ENCODE measurements around the gene FBRS. TPM values are rescaled to one million over a fixed set of nuclear protein-coding genes. Genes with fewer than 3 reads are reported as not detected.

The FBRS gene
- total RNA-seq, 1 donor from 2014 or later, result 65.0 TPM

GRCh38 chr16:30664616-30665109 is 6.4 kb downstream of the FBRS start:
- no peak overlapping the region for H3K27ac ChIP-seq
- peaks cover 86% of the 10 kb centered on the region for H3K36me3 ChIP-seq
- ATAC-seq, result no peak

GRCh38 chr16:30665155-30665829 is 7.1 kb downstream of the FBRS start:
- no peak overlapping the region for H3K4me3 ChIP-seq

More at GRCh38 chr16:30664616-30665109, 6.4 kb downstream of the FBRS start:
- H3K4me3 ChIP-seq, result no peak overlapping the region
- intact Hi-C loops (cut with DNase I), result no loop called here
- no peak for DNase-seq
- no peaks in the 10 kb centered on the region for H3K27me3 ChIP-seq
- no peaks in the 10 kb centered on the region for H3K9me3 ChIP-seq
- no peak for TF ChIP-seq CTCF (IDR thresholded peaks at IDR 0.05)
- H3K4me1 ChIP-seq, result peaks cover 21% of the 10 kb centered on the region

GRCh38 chr16:30665830-30666190 is 7.6 kb downstream of the FBRS start:
- no peak for ATAC-seq
- intact Hi-C loops (cut with DNase I), result no loop called here
- H3K4me3 ChIP-seq, result no peak overlapping the region

More at GRCh38 chr16:30665155-30665829, 7.1 kb downstream of the FBRS start:
- ATAC-seq, result no peak
- DNase-seq, result no peak
- no peaks in the 10 kb centered on the region for H3K9me3 ChIP-seq
- no peak for TF ChIP-seq CTCF (IDR thresholded peaks at IDR 0.05)
- no peaks in the 10 kb centered on the region for H3K27me3 ChIP-seq
- H3K27ac ChIP-seq, result no peak overlapping the region
- H3K4me1 ChIP-seq, result peaks cover 20% of the 10 kb centered on the region
- peaks cover 92% of the 10 kb centered on the region for H3K36me3 ChIP-seq
- intact Hi-C loops (cut with DNase I), result no loop called here

GRCh38 chr16:30666681-30667080 is 8.4 kb downstream of the FBRS start:
- Histone ChIP-seq H3K27me3 (no peaks in the 10 kb centered on the region), H3K4me3 (no peak overlapping the region), H3K36me3 (peaks cover 83% of the 10 kb centered on the region), H3K4me1 (peaks cover 6% of the 10 kb centered on the region), H3K9me3 (no peaks in the 10 kb centered on the region), H3K27ac (no peak overlapping the region)
- intact Hi-C loops (cut with DNase I), result no loop called here
- no peak for DNase-seq
- ATAC-seq, result no peak
- no peak for TF ChIP-seq CTCF (IDR thresholded peaks at IDR 0.05)

More at GRCh38 chr16:30665830-30666190, 7.6 kb downstream of the FBRS start:
- no peak for TF ChIP-seq CTCF (IDR thresholded peaks at IDR 0.05)
- Histone ChIP-seq H3K4me1 (peaks cover 14% of the 10 kb centered on the region), H3K36me3 (peaks cover 92% of the 10 kb centered on the region), H3K9me3 (no peaks in the 10 kb centered on the region), H3K27me3 (no peaks in the 10 kb centered on the region), H3K27ac (no peak overlapping the region)
- DNase-seq, result no peak

- intact Hi-C loops (cut with DNase I), result no loop called here
- H3K4me3 ChIP-seq, result no peak overlapping the region
- peaks cover 76% of the 10 kb centered on the region for H3K36me3 ChIP-seq
- H3K4me1 ChIP-seq, result no peaks in the 10 kb centered on the region
- no peaks in the 10 kb centered on the region for H3K27me3 ChIP-seq
- no peaks in the 10 kb centered on the region for H3K9me3 ChIP-seq
- no peak for ATAC-seq
- no peak for TF ChIP-seq CTCF (IDR thresholded peaks at IDR 0.05)
- DNase-seq, result no peak
- no peak overlapping the region for H3K27ac ChIP-seq
These were observed 9.2 kb downstream of the FBRS start for GRCh38 chr16:30667361-30667905.

All from upper lobe of right lung (tissue), 1 donor.